Activated CD8-positive, alpha-beta T cell treated with anti-CD3 and anti-CD28 coated beads for 36 hours (primary cell): ENCODE data around the gene CACNA1C. TPM values are rescaled to one million over a fixed set of nuclear protein-coding genes. Genes with fewer than 3 reads are reported as not detected.

Experiments
- ATAC-seq: fragments of 200-7000 bp; cut with Tn5 transposase; one replicate; pipeline ENCODE4 v1.10.0; 2021; ENCODE audit warnings: mild to moderate bottlenecking, moderate library complexity
- CTCF ChIA-PET: fragments of 350-600 bp; sonication (Branson Sonifier 250); formaldehyde crosslinking; loops from one replicate; lab custom pipeline; 2021; ENCODE audit warnings: antibody characterized with exemption; lab: Charles Lee
- POLR2A ChIA-PET: fragments of 350-600 bp; sonication (Branson Sonifier 250); formaldehyde crosslinking; loops from one replicate; lab custom pipeline; 2021; ENCODE audit warnings: antibody characterized with exemption; lab: Charles Lee
- DNase-seq: peaks from one replicate; pipeline ENCODE4 v3.0.0-alpha.2; 2020
- H3K27ac Mint-ChIP-seq: one replicate; pipeline ENCODE4 v1.8.0; 2021; ENCODE audit warnings: mild to moderate bottlenecking, mixed read lengths
- H3K27me3 Mint-ChIP-seq: one replicate; pipeline ENCODE4 v1.8.0; 2021; ENCODE audit warnings: mixed read lengths
- H3K36me3 Mint-ChIP-seq: one replicate; pipeline ENCODE4 v1.8.0; 2021; ENCODE audit warnings: low read depth, mixed read lengths
- H3K4me1 Mint-ChIP-seq: one replicate; pipeline ENCODE4 v1.8.0; 2021; ENCODE audit warnings: low read depth, mixed read lengths
- H3K4me3 Mint-ChIP-seq: one replicate; pipeline ENCODE4 v1.8.0; 2021; ENCODE audit warnings: mild to moderate bottlenecking, moderate library complexity, mixed read lengths
- H3K9me3 Mint-ChIP-seq: one replicate; pipeline ENCODE4 v1.8.0; 2021; ENCODE audit warnings: mixed read lengths
- intact Hi-C: fragments of 100-400 bp; cut with micrococcal nuclease; formaldehyde crosslinking; loops from one replicate; pipeline ENCODE4 v1.10.0; 2022
- total RNA-seq, 2 experiments: library from RNA; stranded (reverse); gene quantifications; one replicate each; pipeline ENCODE4 v1.2.3, GENCODE V29; 2021
- TF ChIP-seq, protein P1 (sequence below): fragments of 200-600 bp; IDR thresholded peaks from one replicate; pipeline ENCODE4 v1.8.0; 2022; ENCODE audit warnings: antibody characterized with exemption, mild to moderate bottlenecking

Gene CACNA1C
- total RNA-seq, 2 experiments from 2014 or later, result 0.02 to 0.05 TPM

DNA sequence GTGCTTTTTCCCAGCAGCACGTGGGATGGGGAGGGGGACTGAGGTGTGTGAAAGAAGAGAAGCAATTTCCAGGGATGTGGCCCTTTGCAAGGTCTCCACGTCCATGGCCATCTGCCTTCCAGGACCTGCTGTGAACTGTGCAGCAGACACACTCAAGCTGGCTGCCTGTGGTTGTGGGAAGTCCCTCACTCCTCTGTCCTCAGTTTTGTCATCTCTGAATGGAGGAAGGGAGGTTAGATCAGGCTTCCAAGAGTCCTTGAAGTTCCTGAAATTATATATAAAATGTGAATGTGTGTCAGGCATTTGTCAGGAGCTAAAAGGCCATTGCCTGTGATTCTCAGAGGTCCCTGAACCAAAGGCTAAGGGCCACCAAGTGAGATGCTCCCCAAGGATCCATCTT lies 328.2 kb downstream of the CACNA1C start:
- ChIA-PET CTCF (no interaction called here), POLR2A (no interaction called here)
- intact Hi-C loops, result no loop called here
- no peaks in the 10 kb centered on the region for H3K9me3 Mint-ChIP-seq
- TF ChIP-seq, protein P1, sequence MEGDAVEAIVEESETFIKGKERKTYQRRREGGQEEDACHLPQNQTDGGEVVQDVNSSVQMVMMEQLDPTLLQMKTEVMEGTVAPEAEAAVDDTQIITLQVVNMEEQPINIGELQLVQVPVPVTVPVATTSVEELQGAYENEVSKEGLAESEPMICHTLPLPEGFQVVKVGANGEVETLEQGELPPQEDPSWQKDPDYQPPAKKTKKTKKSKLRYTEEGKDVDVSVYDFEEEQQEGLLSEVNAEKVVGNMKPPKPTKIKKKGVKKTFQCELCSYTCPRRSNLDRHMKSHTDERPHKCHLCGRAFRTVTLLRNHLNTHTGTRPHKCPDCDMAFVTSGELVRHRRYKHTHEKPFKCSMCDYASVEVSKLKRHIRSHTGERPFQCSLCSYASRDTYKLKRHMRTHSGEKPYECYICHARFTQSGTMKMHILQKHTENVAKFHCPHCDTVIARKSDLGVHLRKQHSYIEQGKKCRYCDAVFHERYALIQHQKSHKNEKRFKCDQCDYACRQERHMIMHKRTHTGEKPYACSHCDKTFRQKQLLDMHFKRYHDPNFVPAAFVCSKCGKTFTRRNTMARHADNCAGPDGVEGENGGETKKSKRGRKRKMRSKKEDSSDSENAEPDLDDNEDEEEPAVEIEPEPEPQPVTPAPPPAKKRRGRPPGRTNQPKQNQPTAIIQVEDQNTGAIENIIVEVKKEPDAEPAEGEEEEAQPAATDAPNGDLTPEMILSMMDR, result no peak
- peaks cover 4% of the 10 kb centered on the region for H3K27me3 Mint-ChIP-seq
- H3K4me3 Mint-ChIP-seq, result no peak overlapping the region
- ATAC-seq (no peak), DNase-seq (no peak)
- H3K36me3 Mint-ChIP-seq, result no peaks in the 10 kb centered on the region
- H3K4me1 Mint-ChIP-seq, result peaks cover 6% of the 10 kb centered on the region
- H3K27ac Mint-ChIP-seq, result no peak overlapping the region

DNA sequence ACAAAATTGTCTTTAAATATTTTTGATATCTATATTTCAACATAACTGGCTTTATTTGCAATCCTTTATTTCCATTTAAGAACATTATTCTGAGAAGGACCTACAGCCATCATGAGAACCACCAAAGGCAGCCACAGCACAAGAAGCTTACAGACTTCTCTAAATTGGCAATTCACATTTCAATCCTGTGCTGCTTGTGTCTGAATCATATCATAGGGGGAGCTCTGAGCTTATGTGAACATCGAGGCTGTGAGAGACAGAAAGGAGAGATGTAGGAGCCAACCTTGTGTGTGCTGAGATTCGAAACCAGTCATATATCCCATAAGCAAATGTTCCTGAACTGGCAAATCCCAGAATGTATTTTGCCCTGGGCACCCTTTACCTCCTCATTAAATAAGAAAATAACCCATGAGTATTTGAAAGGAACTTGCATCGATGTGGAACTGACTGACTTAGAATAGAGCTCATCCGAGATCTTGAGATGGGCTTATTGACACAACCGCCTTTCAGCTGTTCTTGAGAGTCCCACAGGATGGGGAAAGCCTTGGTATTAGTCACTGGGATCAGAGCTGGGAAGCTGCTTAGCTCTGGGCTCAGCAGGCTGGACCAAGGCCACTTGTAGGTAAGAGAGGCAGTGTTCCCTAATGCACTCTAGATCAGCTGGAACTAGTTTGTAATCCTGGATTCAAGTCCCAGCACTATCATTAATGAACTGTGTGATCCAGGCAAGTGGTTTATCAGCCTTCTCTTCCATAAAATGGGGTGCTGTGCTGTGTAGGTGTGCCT lies 329.8 kb downstream of the CACNA1C start:
- ChIA-PET CTCF (interaction anchor here (1.3 to 1.7 kb wide), 2 partner anchors 14 to 201 kb away, joined by 5 to 6 read pairs; no protein-coding TSS in a partner anchor), POLR2A (no interaction called here)
- H3K36me3 Mint-ChIP-seq, result no peaks in the 10 kb centered on the region
- DNase-seq (no peak), ATAC-seq (no peak)
- no peak overlapping the region for H3K4me3 Mint-ChIP-seq
- peaks cover 6% of the 10 kb centered on the region for H3K4me1 Mint-ChIP-seq
- no peaks in the 10 kb centered on the region for H3K9me3 Mint-ChIP-seq
- intact Hi-C loops, result no loop called here
- H3K27me3 Mint-ChIP-seq, result peaks cover 4% of the 10 kb centered on the region
- H3K27ac Mint-ChIP-seq, result no peak overlapping the region
- TF ChIP-seq, protein P1, result no peak

DNA sequence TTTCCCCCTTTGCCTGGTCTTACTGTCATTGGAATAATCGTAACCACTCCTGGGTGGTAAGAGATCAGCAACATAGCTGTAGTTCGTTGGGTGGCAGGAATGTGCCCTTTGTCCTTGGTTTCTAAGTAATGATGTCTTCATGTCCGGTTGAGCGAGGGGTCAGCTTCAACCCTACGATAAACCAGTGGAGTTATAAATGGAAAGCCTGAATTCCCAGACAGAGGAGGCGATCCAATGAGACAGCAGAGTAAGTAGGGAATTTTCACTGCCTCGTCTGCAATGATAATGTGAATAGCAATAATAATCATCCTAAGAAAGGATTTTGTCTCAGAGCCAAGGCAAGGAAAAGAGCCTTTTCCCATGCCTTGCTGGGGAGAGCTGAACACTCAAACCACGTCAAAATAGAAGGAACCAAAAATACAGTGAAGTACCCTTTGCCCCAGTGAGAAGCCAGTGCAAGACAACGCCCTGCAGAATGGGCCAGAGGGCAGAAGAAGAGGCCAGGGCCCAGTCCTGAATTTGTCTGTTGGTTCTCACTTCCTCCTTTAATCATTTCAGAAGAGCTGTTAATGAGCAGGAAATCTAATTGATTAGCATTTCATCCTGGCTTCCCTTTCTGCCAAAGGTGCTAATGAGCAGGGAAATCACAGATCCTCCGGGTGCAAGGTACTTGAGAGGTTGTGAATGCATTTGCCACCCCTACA lies 330.7 kb downstream of the CACNA1C start:
- no peaks in the 10 kb centered on the region for H3K36me3 Mint-ChIP-seq
- peaks cover 4% of the 10 kb centered on the region for H3K27me3 Mint-ChIP-seq
- ATAC-seq, result no peak
- no peak for DNase-seq
- H3K9me3 Mint-ChIP-seq, result no peaks in the 10 kb centered on the region
- TF ChIP-seq, protein P1, result no peak
- POLR2A ChIA-PET, result no interaction called here
- H3K4me1 Mint-ChIP-seq, result peaks cover 5% of the 10 kb centered on the region
- no peak overlapping the region for H3K27ac Mint-ChIP-seq
- H3K4me3 Mint-ChIP-seq, result no peak overlapping the region
- CTCF ChIA-PET, result interaction anchor here (1.3 to 1.7 kb wide), 2 partner anchors 13 to 200 kb away, joined by 5 to 6 read pairs; no protein-coding TSS in a partner anchor
- intact Hi-C loops, result no loop called here

DNA sequence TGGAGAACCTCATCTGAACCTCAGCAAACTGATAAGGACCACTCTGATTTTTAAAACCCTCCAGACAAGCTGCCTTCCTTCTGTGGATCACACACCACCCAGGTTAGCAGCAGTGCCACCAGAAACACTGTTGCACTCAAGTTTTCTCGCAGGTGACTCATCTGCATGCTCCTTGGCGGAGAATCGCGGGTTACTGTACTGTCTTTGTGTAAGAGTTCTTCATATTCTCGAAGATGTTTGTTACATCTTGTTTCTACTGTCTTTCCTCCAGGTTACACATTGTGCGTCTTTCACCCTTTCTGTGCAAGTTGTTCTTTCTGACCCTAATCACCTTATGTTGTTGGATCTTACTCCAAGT lies 331.2 kb downstream of the CACNA1C start:
- no peak overlapping the region for H3K4me3 Mint-ChIP-seq
- no peak for DNase-seq
- no peak overlapping the region for H3K27ac Mint-ChIP-seq
- TF ChIP-seq, protein P1, result no peak
- POLR2A ChIA-PET, result no interaction called here
- CTCF ChIA-PET, result no interaction called here
- no peaks in the 10 kb centered on the region for H3K9me3 Mint-ChIP-seq
- no peak for ATAC-seq
- intact Hi-C loops, result no loop called here
- no peaks in the 10 kb centered on the region for H3K36me3 Mint-ChIP-seq
- H3K4me1 Mint-ChIP-seq, result no peaks in the 10 kb centered on the region
- peaks cover 4% of the 10 kb centered on the region for H3K27me3 Mint-ChIP-seq
